ENCODE data around the gene TRH. TPM values are rescaled to one million over a fixed set of nuclear protein-coding genes. Genes with fewer than 3 reads are reported as not detected.

Gene TRH
- total and polyA plus RNA-seq, 2 of the 4 experiments (the other 2 are of a cell fraction) = not detected

- no peak for ATAC-seq (ENCODE audit: low read depth)
- BruUV-seq (replicated peaks) = no TSS peak
- dilution Hi-C loops (cut with HindIII; ENCODE audit: low sequenced_read_pairs, unreplicated experiment) = no loop called here
These were observed 20.0 kb upstream of the TRH start for GRCh38 chr3:129954514-129954913.

More at GRCh38 chr3:129954514-129954913, 20.0 kb upstream of the TRH start:
- Histone ChIP-seq H3K36me3 (ENCODE audit: control insufficient read depth, insufficient read depth, low read length) (no peaks in the 10 kb centered on the region), H2AK9ac (replicated peaks; ENCODE audit: low read depth, low read length, poor library complexity) (no peak overlapping the region), H3K4me3 (ENCODE audit: insufficient read depth, low read depth, low read length) (no peak overlapping the region), H4K91ac (ENCODE audit: insufficient read depth, low read depth, low read length) (no peak overlapping the region), H3K4me1 (ENCODE audit: control insufficient read depth, insufficient read depth, low read length) (no peaks in the 10 kb centered on the region), H3K27me3 (ENCODE audit: control insufficient read depth, insufficient read depth, low read length) (peaks cover 62% of the 10 kb centered on the region), H2BK20ac (ENCODE audit: low read depth, low read length) (no peak overlapping the region), H3K79me1 (ENCODE audit: low read depth in 1 of 2, low read length in 2 of 2) (no peaks in the 10 kb centered on the region), H3K18ac (ENCODE audit: low read depth, low read length) (no peak overlapping the region), H4K5ac (ENCODE audit: low read depth, low read length) (no peak overlapping the region), H3K27ac (ENCODE audit: insufficient read depth, low read length) (no peak overlapping the region), H2BK15ac (ENCODE audit: low read depth, low read length) (no peak overlapping the region), H3K23ac (ENCODE audit: low read depth, low read length) (no peak overlapping the region), H3K56ac (ENCODE audit: extremely low read depth, insufficient read depth, low read length) (no peak overlapping the region), H2AFZ (replicated peaks; ENCODE audit: low read length, poor library complexity) (peak overlapping the region; percentile 11), H3K9ac (ENCODE audit: low read depth, low read length) (no peak overlapping the region), H3K4ac (ENCODE audit: low read depth, low read length) (no peak overlapping the region), H3K9me3 (ENCODE audit: control insufficient read depth, insufficient read depth, low read length) (no peaks in the 10 kb centered on the region; the same call in 1 of the 2 replicates), H3K9me1 (ENCODE audit: insufficient read depth, low read length) (no peaks in the 10 kb centered on the region), H3K4me2 (ENCODE audit: low read depth, low read length) (no peak overlapping the region), H4K8ac (ENCODE audit: low read depth in 2 of 2, low read length in 2 of 2) (no peak overlapping the region), H2BK5ac (ENCODE audit: low read depth, low read length, poor library complexity, severe bottlenecking) (no peak overlapping the region), H4K20me1 (ENCODE audit: insufficient read depth, low read length) (no peaks in the 10 kb centered on the region), H2AK5ac (ENCODE audit: low read depth, low read length) (no peak overlapping the region), H3K14ac (replicated peaks; ENCODE audit: low read depth, low read length) (no peak overlapping the region), H2BK120ac (ENCODE audit: low read depth, low read length) (no peak overlapping the region)
- no CpG with 5 or more reads among the region's 2 CpGs for WGBS, 2 experiments (ENCODE audit: extremely low coverage in 2 of 2, insufficient read length in 1 of 2)
- in situ Hi-C loops (cut with MboI; ENCODE audit: low sequenced_read_pairs) = no loop called here
- POLR2A ChIA-PET (ENCODE audit: unreplicated experiment) = no interaction called here
- TF ChIP-seq MXI1 (IDR thresholded peaks at IDR 0.05; ENCODE audit: borderline replicate concordance, low read depth, low read length) = no peak
- TF ChIP-seq NFE2L2 (IDR thresholded peaks at IDR 0.05; ENCODE audit: low read depth, low read length) = no peak
- no peak for TF ChIP-seq MAFK (IDR thresholded peaks at IDR 0.05; ENCODE audit: low read depth, low read length)
- no peak for TF ChIP-seq CEBPB (IDR thresholded peaks at IDR 0.05; ENCODE audit: low read depth, low read length)
- TF ChIP-seq RFX5 (IDR thresholded peaks at IDR 0.05; ENCODE audit: low read depth, low read length) = no peak
- no peak for TF ChIP-seq FOS (IDR thresholded peaks at IDR 0.05; ENCODE audit: low read depth, low read length)
- no peak for TF ChIP-seq POLR2A (IDR thresholded peaks at IDR 0.05; ENCODE audit: low read depth, low read length)
- no peak for TF ChIP-seq BHLHE40 (IDR thresholded peaks at IDR 0.05; ENCODE audit: low read depth, low read length)
- TF ChIP-seq USF2 (IDR thresholded peaks at IDR 0.05; ENCODE audit: low read depth, low read length) = no peak
- no peak for TF ChIP-seq RAD21 (IDR thresholded peaks at IDR 0.05; ENCODE audit: low read length)
- TF ChIP-seq MAZ (IDR thresholded peaks at IDR 0.05; ENCODE audit: borderline replicate concordance, low read depth, low read length) = no peak
- intact Hi-C loops (cut with micrococcal nuclease) = no loop called here
- DNase-seq = no peak
- CTCF ChIA-PET = no interaction called here
